Measurements from ENCODE around the gene WSCD2. TPM values are rescaled to one million over a fixed set of nuclear protein-coding genes. Genes with fewer than 3 reads are reported as not detected.

Gene WSCD2
- total RNA-seq, 1 donor from 2014 or later = not detected

- intact Hi-C loops (cut with micrococcal nuclease) = no loop called here
These were observed 102.2 kb downstream of the WSCD2 start for GRCh38 chr12:108231109-108231905.

- intact Hi-C loops (cut with micrococcal nuclease) = no loop called here
These were observed 102.9 kb downstream of the WSCD2 start for GRCh38 chr12:108231909-108232434.

DNA sequence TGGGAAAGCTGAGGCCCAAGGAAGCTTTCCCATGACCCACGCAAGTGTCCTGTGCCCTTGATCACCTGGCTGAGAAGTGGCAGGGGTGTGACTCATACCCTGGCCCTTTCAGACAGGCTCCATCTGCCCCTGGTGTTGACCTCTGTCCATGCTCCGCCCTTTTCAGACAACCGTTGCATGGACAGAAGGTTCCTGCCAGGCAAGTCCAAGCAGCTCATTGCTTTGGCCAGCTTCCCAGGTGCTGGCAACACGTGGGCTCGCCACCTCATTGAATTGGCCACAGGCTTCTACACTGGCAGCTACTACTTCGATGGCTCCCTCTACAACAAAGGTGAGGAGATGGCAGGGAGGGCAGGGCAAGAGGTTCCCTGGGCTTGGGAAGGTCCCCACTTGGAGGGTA is 103.5 kb downstream of the WSCD2 start:
- intact Hi-C loops (cut with micrococcal nuclease) = no loop called here

GRCh38 chr12:108234158-108234557 is 105.1 kb downstream of the WSCD2 start:
- intact Hi-C loops (cut with micrococcal nuclease) = no loop called here

DNA sequence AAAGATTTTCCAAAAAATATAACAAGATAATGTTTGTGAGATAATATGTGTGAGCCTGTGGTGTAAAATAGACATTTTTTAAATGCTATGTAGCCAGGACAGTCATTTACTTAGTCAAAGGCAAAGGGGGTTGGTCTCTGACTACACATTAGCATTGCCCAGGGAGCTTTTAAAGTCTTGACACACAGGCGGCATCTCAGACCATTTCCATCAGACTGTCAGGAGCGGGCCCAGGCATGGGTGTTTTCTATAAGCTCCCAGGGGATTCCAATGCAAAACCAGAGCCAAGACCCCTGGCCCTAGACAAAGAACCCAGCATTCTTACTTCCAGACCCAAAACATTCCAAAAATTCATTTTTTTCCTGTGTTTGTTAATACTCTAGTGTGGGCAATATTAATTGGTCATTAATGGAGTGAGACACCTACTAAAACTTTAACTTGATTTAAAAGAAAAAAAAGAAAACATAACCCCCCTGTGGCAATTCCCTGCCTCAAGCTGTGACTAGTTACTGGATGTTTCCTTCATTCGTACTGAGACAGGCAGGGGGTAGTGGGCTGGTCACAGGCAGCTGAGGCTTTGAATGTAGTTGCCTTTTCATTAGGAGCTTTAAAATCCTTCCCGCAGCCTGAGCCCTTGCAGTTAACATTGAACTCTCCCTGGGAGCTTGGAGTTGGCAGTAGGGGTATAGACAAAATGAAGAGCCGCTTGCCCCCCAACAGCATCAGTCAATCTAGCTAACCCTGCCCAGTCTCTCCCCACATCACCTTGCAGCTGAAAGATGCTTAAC is 106.3 kb downstream of the WSCD2 start:
- intact Hi-C loops (cut with micrococcal nuclease) = no loop called here

- intact Hi-C loops (cut with micrococcal nuclease) = no loop called here
These were observed 106.8 kb downstream of the WSCD2 start for GRCh38 chr12:108235985-108236263.

DNA sequence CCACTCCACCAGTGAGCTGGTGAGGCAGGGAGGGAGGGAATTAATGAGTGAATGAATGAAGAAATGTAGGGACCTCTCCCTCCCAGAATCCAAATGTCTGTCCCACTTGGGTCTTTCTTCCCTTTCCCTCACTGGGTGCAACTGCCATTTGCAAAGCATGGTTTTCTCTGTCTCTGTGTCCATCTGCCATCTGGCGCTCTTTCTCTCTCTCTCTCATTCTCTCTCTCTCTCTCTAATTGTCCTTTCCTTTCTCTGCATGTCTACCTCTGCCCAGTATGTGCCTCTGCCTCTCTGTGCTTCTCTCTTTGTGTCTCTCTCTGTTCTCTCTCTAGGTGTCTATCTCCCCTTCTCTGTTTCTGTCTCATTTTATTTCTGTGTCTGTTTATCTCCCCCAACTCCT is 107.3 kb downstream of the WSCD2 start:
- intact Hi-C loops (cut with micrococcal nuclease) = no loop called here

- intact Hi-C loops (cut with micrococcal nuclease) = no loop called here
These were observed 108.2 kb downstream of the WSCD2 start for GRCh38 chr12:108237272-108237671.

DNA sequence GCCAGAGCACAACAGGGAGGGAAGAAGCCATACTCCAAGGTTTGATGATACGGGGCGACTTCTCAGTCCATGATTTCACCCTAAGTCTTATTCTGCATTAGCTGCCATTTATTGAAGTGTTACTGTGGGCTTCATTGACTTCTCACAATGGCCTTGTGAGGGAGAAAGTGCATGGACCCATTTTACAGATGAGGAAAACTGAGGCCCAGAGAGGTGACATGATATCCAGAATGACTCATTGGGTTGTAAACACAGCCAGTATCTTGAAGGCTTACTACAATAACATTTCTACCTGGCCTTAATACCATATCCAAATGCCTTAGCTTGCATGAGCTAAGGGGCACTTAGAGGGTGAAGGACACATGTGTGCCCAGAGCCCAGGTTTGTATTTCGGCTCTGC is 109.4 kb downstream of the WSCD2 start:
- intact Hi-C loops (cut with micrococcal nuclease) = no loop called here

GRCh38 chr12:108239378-108239777 is 110.3 kb downstream of the WSCD2 start:
- intact Hi-C loops (cut with micrococcal nuclease) = no loop called here

DNA sequence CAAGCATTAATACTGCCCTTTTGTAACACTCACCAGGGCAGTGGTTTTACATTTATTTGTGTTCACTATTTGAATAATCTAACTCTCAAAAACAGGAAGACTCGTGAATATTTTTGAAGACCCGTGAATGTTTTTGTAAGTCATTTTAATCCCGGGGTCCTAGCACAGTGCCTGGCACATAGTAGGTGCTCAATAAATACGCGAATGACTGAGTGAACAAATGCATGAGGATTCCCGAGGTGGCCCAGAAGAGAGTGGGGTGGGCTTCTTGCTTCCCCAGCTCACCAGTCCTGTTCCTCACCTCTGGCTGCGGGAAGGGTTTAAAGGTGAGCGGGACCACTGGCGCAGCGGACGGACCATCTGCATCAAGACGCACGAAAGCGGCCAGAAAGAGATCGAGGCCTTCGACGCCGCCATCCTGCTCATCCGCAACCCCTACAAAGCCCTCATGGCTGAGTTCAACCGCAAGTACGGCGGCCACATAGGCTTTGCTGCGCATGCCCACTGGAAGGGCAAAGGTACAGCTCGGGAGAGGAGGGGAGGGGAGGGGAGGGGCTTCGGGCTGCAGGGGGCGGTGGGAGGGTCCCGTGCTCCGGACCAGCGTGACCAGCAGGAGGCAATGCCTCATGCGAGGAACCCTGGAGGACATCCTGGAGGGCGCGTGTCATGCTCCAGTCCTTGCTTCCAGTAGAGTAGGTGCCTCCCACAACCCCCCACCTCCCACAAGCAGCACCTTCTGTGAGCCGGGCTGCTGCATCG is 111.1 kb downstream of the WSCD2 start:
- intact Hi-C loops (cut with micrococcal nuclease) = no loop called here

DNA sequence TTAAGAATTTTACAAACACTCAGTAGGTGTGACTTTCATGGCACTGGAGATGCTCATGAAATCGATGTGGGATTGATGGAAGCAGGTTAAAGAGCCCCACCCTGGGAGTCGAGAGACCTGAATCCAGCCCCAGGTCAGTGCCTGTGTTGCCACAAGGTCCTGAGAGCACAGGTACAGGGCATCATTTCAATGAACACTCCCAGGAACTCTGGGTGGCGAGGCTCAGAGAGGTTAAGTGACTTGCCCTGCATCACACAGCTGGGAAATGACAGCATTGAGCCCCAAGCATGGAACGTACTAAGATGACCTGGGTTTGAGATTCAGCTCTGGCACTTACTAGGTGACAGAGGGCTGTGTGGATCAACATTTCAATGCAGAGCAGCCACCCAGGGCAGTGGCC is 111.8 kb downstream of the WSCD2 start:
- intact Hi-C loops (cut with micrococcal nuclease) = no loop called here

DNA sequence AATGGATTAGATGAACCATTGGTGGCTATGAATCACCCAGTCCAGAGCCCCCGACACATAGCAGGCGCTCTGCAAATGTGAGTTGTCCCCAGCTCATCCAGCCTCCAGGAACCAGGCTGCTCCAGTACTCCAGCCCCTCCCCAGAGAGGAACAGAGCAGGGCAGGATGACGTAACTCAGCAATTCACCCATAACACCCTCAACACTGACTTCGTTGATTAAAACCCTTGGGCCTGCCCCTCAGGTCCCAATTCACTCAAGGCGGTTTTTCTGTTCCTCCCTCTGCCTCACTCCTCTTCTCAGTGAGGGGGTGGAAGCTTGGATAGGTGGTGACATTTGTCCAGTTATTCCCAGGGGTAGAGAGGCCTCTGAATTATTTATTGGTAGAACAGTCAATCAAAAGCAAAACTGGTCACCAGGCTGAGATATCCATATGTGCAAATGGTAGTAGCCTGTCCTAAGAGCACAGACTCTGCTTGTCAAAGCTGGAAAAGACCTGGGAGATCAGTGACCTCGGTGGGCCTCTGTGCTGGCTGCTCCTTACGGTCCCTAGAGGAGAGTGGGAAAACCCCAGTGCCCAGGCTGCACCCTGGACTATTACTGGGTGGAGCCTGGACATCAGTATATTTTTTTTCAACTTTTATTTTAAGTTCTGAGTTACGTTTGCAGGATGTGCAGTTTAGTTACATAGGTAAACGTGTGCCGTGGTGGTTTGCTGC is 113.1 kb downstream of the WSCD2 start:
- intact Hi-C loops (cut with micrococcal nuclease) = no loop called here

GRCh38 chr12:108247130-108247529 is 118.0 kb downstream of the WSCD2 start:
- intact Hi-C loops (cut with micrococcal nuclease) = no loop called here

- intact Hi-C loops (cut with micrococcal nuclease) = no loop called here
These were observed 118.9 kb downstream of the WSCD2 start for GRCh38 chr12:108248011-108248410.

- intact Hi-C loops (cut with micrococcal nuclease) = no loop called here
These were observed 123.4 kb downstream of the WSCD2 start for GRCh38 chr12:108252523-108252922.

DNA sequence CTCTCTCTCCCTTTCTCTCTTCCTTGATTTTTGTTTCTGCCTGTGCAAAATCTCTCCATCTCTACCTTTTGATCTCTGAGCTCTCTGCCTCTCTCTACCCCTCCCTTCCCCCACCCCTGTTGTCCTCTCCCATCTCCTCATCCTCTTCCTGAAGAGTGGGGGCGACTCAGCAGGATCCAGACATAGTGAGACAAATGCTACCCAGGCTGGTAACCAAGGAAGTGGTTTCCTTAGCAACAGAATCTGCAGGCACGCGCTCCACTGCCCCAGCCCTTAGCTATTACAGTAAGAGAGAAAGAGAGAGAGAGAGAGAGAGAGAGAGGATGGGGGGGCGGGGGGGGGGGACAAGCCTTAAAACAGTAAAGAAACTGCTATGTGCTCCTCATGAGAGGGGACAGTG is 124.5 kb downstream of the WSCD2 start:
- intact Hi-C loops (cut with micrococcal nuclease) = no loop called here

DNA sequence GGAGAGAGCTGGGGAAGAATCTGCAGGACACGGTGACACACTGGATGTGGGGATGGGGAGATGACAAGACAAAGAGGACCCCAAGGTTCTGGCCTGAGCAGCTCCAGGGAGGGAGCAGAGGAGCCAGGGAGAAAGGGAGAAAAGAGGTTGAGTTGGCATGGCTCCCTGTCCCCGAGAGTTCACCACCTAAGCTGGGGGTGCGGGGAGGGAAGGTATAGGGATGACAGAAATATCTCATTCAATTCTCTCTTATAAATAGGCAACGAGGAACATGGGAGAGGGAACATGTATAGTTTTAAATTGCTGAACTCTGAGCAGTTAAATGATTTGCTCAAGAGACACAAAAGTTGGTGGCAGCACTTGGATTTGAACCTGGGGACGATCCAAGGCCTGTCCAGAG is 124.9 kb downstream of the WSCD2 start:
- intact Hi-C loops (cut with micrococcal nuclease) = no loop called here

GRCh38 chr12:108254517-108255251 is 125.6 kb downstream of the WSCD2 start:
- intact Hi-C loops (cut with micrococcal nuclease) = no loop called here

DNA sequence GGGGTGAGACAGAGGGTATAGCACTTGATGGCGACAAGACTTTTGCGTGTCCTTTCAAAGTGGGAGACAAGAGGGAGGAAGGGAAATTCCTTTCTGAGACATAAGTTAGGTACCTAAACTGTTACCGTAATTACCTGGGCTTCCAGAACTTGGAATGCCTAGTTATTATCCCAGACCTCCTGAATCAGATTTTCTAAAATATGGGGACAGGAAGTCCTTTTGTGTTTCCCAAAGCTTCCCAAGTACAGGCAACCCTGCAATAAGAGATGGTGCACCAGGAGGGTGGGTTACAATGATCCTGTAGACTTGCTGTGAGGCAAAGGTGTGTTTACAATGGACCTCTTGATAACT is 126.1 kb downstream of the WSCD2 start:
- intact Hi-C loops (cut with micrococcal nuclease) = no loop called here

GRCh38 chr12:108257004-108257403 is 127.9 kb downstream of the WSCD2 start:
- intact Hi-C loops (cut with micrococcal nuclease) = no loop called here

Measured in T-helper 2 cell treated with Interferon-gamma antibody and Interleukin-4, amounts not matched to agents 100 ng/mL and 5 ng/mL, for 36 hours (primary cell).